Loucy (cell line): Measurements from ENCODE around the gene PPM1B.

ENCODE experiments used
- H2AFZ ChIP-seq: fragments of 200-600 bp; sonication (generic); 2 replicates; pipeline ENCODE4 v1.6.0; 2016; ENCODE audit warnings: antibody characterized with exemption, mild to moderate bottlenecking, low read length, moderate library complexity
- H3F3A ChIP-seq: fragments of 200-600 bp; 2 replicates; pipeline ENCODE4 v1.6.0; 2016; ENCODE audit warnings: antibody characterized with exemption, low read depth, mild to moderate bottlenecking
- H3K27me3 ChIP-seq: fragments of 200-600 bp; sonication (generic); 2 replicates; pipeline ENCODE4 v1.6.1; 2014; ENCODE audit warnings: low read length, mild to moderate bottlenecking; ENCODE audit not compliant: insufficient read depth, poor library complexity, severe bottlenecking
- H3K36me3 ChIP-seq: fragments of 200-600 bp; sonication (generic); 2 replicates; pipeline ENCODE4 v1.6.1; 2016; ENCODE audit warnings: low read length; ENCODE audit not compliant: insufficient read depth
- H3K4me1 ChIP-seq: fragments of 200-600 bp; sonication (generic); 2 replicates; pipeline ENCODE4 v1.5.1; 2014; ENCODE audit warnings: low read length, mild to moderate bottlenecking; ENCODE audit not compliant: insufficient read depth, poor library complexity, severe bottlenecking
- H3K4me2 ChIP-seq: fragments of 200-600 bp; sonication (generic); 2 replicates; pipeline ENCODE4 v1.6.0; 2014; ENCODE audit warnings: antibody characterized with exemption, low read length, low read depth, mild to moderate bottlenecking; ENCODE audit not compliant: poor library complexity, severe bottlenecking
- H3K4me3 ChIP-seq: fragments of 200-600 bp; sonication (generic); 2 replicates; pipeline ENCODE4 v1.5.1; 2014; ENCODE audit warnings: low read length, mild to moderate bottlenecking, mixed read lengths; ENCODE audit not compliant: poor library complexity, severe bottlenecking
- H3K79me2 ChIP-seq: fragments of 200-600 bp; sonication (generic); 2 replicates; pipeline ENCODE4 v1.6.1; 2014; ENCODE audit warnings: low read length; ENCODE audit not compliant: insufficient read depth
- H3K9ac ChIP-seq: fragments of 200-600 bp; sonication (generic); 2 replicates; pipeline ENCODE4 v1.6.0; 2014; ENCODE audit warnings: mild to moderate bottlenecking, low read depth, low read length, moderate library complexity; ENCODE audit not compliant: poor library complexity, severe bottlenecking
- H3K9me2 ChIP-seq: fragments of 200-600 bp; sonication (generic); replicated peaks from 2 replicates; pipeline ENCODE4 v1.6.1; 2016; ENCODE audit warnings: low read depth, low read length, mixed read lengths
- H3K9me3 ChIP-seq: fragments of 200-600 bp; sonication (generic); 2 replicates; pipeline ENCODE4 v1.6.1; 2014; ENCODE audit warnings: mild to moderate bottlenecking, antibody characterized with exemption, low read length, low read depth; ENCODE audit not compliant: insufficient read depth
- H4K20me1 ChIP-seq: fragments of 200-600 bp; sonication (generic); 2 replicates; pipeline ENCODE4 v1.6.0; 2014; ENCODE audit warnings: antibody characterized with exemption, low read length, mild to moderate bottlenecking; ENCODE audit not compliant: insufficient read depth, poor library complexity, severe bottlenecking
- CTCF ChIP-seq: fragments of 200-600 bp; sonication (generic); conservative IDR thresholded peaks from 2 replicates; pipeline ENCODE4 v1.5.1; 2014; ENCODE audit warnings: mild to moderate bottlenecking, antibody characterized with exemption, low read length
- EZH2phosphoT487 ChIP-seq: fragments of 200-600 bp; IDR thresholded peaks from 2 replicates; pipeline ENCODE4 v1.6.1; 2018; ENCODE audit warnings: antibody characterized with exemption, mild to moderate bottlenecking, moderate library complexity, borderline replicate concordance

Gene PPM1B

GRCh38 chr2:44178950-44179349 lies 10.3 kb downstream of the PPM1B start:
- Histone ChIP-seq H3K27me3 (no peaks in the 10 kb centered on the region), H3K4me2 (no peak overlapping the region), H3K9me3 (no peaks in the 10 kb centered on the region), H3K4me3 (no peak overlapping the region), H3F3A (peaks cover 4% of the 10 kb centered on the region; the same call in 1 of the 2 replicates), H3K9ac (no peak overlapping the region), H3K36me3 (peaks cover 27% of the 10 kb centered on the region; the same call in 1 of the 2 replicates), H2AFZ (no peak overlapping the region), H4K20me1 (peaks cover 78% of the 10 kb centered on the region), H3K9me2 (no peaks in the 10 kb centered on the region), H3K4me1 (peaks cover 48% of the 10 kb centered on the region), H3K79me2 (peaks cover 99% of the 10 kb centered on the region)
- no peak for TF ChIP-seq EZH2phosphoT487
- TF ChIP-seq CTCF = no peak

- no peaks in the 10 kb centered on the region for H3K9me2 ChIP-seq
- H4K20me1 ChIP-seq = peaks cover 77% of the 10 kb centered on the region
- H3K27me3 ChIP-seq = no peaks in the 10 kb centered on the region
- H3K79me2 ChIP-seq = peaks cover 99% of the 10 kb centered on the region
- H3K4me3 ChIP-seq = no peak overlapping the region
- no peaks in the 10 kb centered on the region for H3K9me3 ChIP-seq
- no peak overlapping the region for H3K9ac ChIP-seq
- peaks cover 31% of the 10 kb centered on the region; the same call in 1 of the 2 replicates for H3K36me3 ChIP-seq
- TF ChIP-seq CTCF (no peak), EZH2phosphoT487 (no peak)
- peaks cover 47% of the 10 kb centered on the region for H3K4me1 ChIP-seq
- H2AFZ ChIP-seq = no peak overlapping the region
- H3K4me2 ChIP-seq = peak overlapping the region; percentile 11
- no peaks in the 10 kb centered on the region for H3F3A ChIP-seq
These were observed 13.0 kb downstream of the PPM1B start for GRCh38 chr2:44181648-44182047.

GRCh38 chr2:44184106-44184505 lies 15.4 kb downstream of the PPM1B start:
- H3K9ac ChIP-seq = peak overlapping the region; percentile 47
- no peak overlapping the region for H2AFZ ChIP-seq
- no peaks in the 10 kb centered on the region for H3K27me3 ChIP-seq
- H3K4me3 ChIP-seq = peak overlapping the region; percentile 51
- peaks cover 76% of the 10 kb centered on the region for H4K20me1 ChIP-seq
- peaks cover 54% of the 10 kb centered on the region for H3K4me1 ChIP-seq
- no peak for TF ChIP-seq EZH2phosphoT487
- no peak for TF ChIP-seq CTCF
- peaks cover 100% of the 10 kb centered on the region for H3K79me2 ChIP-seq
- no peaks in the 10 kb centered on the region for H3F3A ChIP-seq
- H3K9me2 ChIP-seq = no peaks in the 10 kb centered on the region
- H3K36me3 ChIP-seq = peaks cover 21% of the 10 kb centered on the region; the same call in 1 of the 2 replicates
- H3K9me3 ChIP-seq = no peaks in the 10 kb centered on the region
- peak overlapping the region; percentile 62 for H3K4me2 ChIP-seq
